GM19193 (cell line): Measurements from ENCODE around the gene ZRANB3.

Experiments
- POLR2A ChIP-seq: IDR thresholded peaks from 4 replicates; pipeline ENCODE4 v1.6.1; 2011; ENCODE audit not compliant: insufficient read depth, insufficient read length; ENCODE audit errors: extremely low read depth

ZRANB3 gene

DNA sequence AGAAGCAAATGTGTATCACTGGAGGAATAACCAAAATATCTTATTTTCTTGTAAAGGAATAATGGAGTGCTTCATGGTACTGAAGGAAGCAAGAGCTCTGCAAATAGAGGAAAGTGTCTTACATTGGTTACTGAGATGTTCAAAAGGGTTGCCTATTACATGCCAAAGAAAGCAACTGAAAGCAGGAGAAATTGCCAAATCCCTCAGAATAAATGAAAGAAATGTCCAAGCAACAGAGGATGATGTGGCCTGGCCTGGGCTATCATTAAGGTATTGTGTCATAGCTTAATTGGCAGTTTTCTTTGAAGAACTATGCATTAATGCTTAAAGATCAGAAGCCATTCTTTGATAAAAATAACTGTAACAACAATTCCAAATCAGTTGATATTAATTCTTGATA is 305.2 kb downstream of the ZRANB3 start:
- no peak for TF ChIP-seq POLR2A

DNA sequence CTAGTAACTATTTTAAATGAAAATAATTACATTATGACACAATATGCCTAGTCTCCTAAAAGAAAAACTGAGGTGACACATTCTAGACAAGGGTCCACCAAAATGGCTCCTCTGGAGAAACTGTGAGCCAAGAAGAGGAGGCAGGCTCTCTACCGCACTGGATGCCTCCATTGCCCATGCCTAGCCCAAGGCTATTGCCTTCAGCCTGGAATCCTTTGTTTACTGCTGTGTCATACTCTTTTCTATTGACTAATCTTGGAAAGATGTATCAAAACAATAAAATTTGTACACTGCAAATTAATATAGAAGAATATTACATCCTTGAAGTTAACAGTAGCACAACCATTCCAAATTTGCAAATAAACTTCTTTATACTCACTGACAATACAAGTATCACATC is 311.8 kb downstream of the ZRANB3 start:
- TF ChIP-seq POLR2A: no peak

DNA sequence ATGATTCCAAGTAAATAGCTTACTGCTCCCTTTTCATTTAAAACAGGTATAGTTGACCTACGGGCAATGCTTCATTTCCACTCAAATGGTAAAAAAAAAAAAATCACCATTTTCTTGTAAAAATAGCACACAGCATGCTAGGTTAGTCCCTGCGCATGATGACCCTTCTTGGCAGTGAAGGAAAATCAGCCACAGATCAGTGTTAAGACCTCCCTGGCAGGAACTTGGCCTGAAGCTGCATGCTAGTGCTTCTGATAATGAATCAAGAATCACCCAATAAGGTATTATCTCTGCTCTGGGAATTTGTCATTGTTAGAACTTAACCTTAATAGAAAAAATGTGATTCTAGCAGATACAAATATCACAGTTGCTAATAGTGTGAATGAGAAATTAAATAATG is 312.6 kb downstream of the ZRANB3 start:
- no peak for TF ChIP-seq POLR2A

DNA sequence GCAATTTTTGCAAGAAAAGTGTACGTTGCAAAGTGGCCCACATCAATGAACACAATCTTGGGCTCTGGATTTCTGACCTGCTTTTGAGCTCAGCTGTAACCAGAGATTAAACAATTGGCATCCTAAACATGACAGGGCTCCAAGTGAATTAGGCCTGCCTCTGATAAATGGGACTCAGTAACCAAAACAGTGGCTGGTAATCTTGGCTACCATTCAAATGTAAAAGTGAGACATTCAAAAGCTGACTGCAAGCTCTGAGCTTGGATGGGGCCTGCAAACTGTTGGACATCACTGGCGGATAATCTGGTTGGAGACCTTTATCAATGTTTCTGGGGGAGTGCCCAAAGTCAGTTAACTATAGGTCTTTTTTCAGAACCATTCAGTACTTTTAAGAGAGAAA is 318.3 kb downstream of the ZRANB3 start:
- TF ChIP-seq POLR2A: no peak

DNA sequence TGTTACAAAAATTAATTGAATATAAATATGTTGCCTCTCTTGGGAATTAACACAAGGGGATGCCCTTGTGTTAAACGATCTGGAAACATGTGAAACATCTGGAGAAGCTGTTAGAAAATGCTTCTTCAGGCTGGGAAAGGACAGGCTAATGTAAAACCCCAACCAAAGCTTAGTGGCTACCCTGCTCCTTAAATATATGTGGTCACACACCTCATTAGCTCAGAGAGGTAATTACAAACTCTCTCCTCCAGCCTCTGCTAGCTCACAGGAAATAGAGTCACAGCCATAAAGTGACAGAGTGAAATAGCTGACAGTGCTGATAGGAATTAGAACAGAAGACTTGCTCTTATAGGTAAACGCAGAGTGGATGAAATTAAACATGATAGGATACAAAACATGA is 323.0 kb downstream of the ZRANB3 start:
- TF ChIP-seq POLR2A: no peak

DNA sequence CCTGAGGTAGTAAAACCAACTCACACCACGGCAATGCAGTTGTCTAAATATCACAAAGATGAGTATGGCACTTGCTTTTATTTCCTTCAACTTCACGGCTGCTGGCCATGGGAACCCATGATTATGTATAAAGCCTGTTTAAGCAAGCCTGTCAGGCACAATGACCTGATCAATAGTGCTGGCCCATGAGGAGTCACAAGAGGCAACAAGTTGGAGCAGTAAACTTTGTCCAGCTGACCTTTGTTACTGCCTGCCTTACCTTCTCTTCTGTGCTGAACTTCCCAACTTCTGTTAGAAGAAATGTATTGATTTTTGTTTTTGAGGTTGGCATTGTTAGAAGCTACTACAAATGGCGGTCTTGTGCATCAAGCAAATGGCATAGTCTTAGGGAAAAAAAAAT is 327.1 kb downstream of the ZRANB3 start:
- no peak for TF ChIP-seq POLR2A

DNA sequence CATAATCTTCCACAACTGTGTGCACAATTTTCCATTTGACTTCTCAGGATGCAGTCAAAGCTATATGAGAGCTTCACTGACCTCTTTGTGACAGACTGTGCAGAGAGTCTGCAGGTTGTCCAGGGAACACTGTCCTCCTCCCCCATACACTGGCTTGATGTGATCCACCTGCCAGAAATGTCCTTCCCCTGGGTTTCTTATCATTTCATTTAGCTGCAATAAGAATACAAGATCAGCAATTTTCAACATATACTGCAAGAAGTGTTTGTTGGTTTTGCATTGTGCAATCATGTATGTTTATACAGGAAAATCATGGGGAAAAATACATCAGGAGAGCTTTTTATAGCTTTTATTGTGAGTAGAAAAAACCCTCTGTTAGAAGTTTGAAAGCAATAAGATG is 328.3 kb downstream of the ZRANB3 start:
- no peak for TF ChIP-seq POLR2A

DNA sequence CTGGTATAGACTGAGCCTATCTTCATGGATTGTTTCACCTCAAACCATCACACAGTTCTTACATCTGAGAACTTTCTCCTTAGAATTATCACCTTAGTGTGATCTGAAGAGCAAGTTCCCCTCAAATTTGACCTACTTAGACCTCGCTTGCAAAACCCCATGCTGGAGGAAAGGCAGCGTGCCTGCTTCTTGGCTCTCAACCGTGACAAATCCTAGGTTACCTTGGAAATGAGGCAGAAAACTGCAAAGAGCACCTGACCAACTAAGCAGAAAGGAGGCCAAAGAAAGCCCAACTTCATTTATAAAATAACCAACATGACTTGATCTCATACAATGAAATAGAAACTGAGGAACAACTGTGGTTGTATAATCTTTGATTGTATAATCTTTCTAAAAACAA is 332.5 kb downstream of the ZRANB3 start:
- no peak for TF ChIP-seq POLR2A

DNA sequence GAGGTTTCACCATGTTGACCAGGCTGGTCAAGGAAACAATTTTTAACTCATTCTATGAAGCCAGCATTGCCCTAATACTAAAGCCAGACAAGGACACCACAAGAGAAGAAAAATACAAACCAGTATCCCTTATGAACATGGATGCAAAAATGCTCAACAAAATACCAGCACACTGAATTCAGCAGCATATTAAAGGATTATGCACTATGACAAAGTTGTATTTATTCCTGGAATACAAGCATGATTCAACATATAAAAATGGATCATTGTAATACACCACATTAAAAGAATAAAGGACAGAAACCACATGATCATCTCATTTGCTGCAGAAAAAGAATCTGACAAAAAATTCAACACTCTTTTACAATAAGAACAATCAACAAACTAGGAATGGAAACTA is 340.2 kb downstream of the ZRANB3 start:
- TF ChIP-seq POLR2A: no peak

DNA sequence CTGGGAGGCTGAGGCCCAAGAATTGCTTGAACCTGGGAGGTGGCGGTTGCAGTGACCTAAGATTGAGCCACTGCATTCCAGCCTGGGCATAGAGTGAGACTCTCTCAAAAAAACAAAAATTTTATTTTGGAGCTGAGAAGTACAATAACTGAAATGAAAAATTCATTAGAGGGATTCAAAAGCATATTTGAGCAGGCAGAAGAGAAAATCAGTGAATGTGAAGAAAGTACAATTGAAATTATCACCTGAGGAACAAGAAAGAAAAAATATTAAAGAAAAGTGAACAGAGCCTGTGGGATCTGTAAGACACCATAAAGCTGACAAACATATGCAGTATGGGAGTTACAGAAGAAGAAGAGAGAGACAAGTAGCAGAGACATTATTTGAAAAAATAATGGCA is 341.9 kb downstream of the ZRANB3 start:
- TF ChIP-seq POLR2A: no peak

DNA sequence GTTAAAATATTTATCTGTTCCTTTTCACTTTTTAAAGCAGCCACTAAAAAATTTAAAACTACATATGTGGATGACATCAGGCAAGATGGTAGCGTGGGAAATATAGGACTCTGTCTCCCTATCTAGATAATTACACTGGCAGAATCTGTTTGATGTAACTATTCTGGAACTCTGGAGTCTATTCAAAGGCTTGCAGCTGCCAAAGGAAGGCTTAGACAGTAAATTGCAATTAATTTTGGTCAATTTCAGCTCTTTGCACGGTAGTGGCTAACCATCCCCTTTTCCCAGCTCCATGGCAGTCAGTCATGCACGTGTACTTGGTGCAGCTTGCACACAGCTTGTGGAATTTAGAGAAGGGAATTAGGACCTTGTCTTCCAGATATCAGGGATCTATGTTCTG is 343.7 kb downstream of the ZRANB3 start:
- TF ChIP-seq POLR2A: no peak

DNA sequence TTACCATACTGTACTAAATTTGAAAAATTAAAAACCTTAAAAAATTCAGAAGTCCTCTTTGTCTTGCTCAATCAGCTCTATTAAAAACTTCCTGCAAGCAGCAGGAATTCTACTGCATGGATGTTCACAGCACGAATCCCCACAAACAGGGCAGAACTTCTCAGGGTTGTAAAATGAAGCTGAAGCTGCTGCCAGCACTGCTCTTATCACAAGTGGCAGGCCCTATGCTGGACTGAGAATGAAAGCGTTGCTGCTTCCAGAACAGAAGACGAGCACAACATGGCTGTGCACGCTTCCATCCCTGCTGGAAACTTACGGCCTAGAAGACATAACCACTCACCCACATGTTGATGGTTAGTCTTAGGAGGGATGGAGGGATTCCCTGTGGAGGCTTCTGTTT is 345.0 kb downstream of the ZRANB3 start:
- no peak for TF ChIP-seq POLR2A

DNA sequence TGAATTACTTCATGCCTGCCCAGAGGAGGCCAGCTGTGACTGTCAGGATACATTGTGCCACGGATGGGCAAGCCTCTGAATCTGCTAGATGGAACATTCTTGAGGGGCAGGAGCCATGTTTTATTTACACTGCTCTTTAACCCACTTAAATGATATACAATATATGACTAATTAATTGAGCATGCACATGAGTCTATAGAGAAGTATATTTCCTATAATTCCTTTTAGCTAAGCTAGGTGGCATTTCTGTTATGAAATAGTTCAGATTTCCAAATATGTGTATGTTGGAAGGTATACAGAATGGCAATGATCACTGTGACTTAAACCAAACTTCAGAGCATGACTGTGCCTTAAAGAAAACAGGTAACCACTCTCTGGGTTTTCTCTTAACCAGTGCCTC is 347.2 kb downstream of the ZRANB3 start:
- no peak for TF ChIP-seq POLR2A

DNA sequence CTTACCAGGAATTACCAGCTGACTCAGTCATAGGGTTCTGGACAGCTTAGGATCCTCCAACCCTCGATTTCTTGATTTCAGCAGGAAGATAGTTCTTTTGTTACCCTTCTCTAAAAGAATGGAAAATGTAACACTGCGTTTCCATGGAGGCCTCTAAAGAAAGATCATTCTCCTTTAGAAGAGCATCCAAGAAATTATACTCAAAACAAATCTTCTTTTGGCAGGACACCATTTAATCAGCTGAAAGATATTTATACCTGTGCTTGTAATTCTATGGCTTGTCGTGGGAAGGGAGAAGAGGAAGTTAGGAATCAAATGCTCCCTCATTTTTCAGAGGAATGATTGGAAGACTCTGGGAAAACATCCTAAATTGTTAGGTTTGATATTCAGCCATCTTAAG is 348.4 kb downstream of the ZRANB3 start:
- TF ChIP-seq POLR2A: no peak

DNA sequence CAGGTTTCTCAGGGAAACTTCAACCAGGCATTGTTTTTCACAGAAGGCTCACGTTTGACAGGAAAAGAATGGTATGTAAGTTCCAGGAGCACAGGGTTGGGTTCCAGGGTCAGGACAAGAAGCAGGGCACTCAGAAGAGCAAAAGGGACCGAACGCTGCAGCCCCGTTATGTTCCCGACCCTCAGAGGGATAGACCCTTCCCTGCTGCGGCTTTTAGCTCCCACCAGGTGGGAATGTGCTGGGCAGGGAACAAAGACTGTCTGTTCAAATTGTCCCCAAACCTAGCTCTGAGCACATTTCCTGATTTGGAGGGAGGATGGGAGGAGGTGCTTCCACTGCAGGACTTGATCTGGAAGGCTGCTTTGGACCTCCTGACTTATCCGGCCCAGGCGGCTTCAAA is 348.8 kb downstream of the ZRANB3 start:
- TF ChIP-seq POLR2A: no peak

DNA sequence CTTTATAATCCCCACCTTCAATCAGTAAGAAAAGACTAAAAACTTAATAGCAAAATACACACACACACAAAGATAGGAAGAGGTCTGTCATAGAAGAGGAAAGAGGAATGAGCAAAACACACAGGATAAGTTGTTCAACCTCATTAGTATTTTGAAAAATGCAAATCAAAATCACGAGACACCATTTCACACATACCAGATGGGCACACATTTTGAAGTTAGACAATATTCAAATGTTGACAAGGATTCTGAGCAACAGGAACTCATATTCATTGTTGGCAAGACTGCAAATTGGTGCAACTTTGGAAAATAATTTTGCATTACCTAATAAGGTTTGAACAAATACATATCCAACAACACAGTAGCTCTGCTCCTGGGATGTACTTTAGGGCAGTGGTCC is 351.3 kb downstream of the ZRANB3 start:
- TF ChIP-seq POLR2A: no peak

DNA sequence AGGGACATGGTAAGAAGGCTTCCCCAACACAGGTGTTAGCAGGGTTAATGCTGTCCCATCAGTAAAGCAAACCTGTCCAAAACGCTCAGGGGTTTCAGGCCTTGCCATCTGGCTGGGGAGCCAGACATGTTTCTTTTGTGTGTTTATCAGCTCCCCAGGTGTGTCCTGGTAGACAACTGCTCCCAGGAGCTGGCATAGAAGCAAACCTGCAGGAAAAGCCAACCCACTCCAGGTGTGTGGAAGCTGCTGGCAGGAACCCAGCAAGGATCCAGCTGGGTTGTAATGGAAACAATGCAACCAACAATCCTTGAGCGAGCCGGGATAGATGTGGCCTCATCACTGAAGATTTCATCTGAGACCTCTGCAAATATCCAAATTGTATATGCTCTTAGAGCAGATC is 355.8 kb downstream of the ZRANB3 start:
- TF ChIP-seq POLR2A: no peak

DNA sequence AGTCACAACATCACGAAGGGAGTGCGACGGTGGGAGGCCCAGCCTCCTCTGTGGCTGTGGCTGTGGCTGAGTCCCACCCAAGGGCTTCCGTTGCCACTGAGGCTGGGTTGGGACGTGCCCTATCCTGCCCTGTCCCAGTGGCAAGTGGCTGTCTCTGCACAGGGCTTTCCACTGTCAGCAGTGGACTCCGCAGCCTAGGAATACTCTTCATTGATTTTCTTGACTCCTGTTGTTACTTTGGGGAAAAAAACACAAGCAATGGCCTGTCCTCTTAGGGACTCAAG is 356.3 kb downstream of the ZRANB3 start:
- no peak for TF ChIP-seq POLR2A
